MM.1S (cell line): ENCODE data around the gene SRP9.
"Not testable (repeated sequence)": the region's sequence is repeated elsewhere in the genome, so short reads cannot be mapped to it uniquely, and the experiment has no call there.

Source experiments
- DNase-seq: peaks from one replicate; pipeline ENCODE4 v3.0.0-alpha.2; 2015
- H2AFZ ChIP-seq: fragments of 300-600 bp; sonication (generic); 2 replicates; pipeline ENCODE4 v1.6.0; 2016; ENCODE audit warnings: antibody characterized with exemption, low read length
- H3F3A ChIP-seq: fragments of 300-600 bp; sonication (generic); 2 replicates; pipeline ENCODE4 v1.6.1; 2016; ENCODE audit warnings: mild to moderate bottlenecking, antibody characterized with exemption, low read length, moderate library complexity, mixed read lengths; ENCODE audit not compliant: insufficient read depth
- H3K27ac ChIP-seq: fragments of 300-600 bp; sonication (generic); 2 replicates; pipeline ENCODE4 v1.5.1; 2016; ENCODE audit warnings: mild to moderate bottlenecking, low read length
- H3K27me3 ChIP-seq: fragments of 300-600 bp; sonication (generic); replicated peaks from 2 replicates; pipeline ENCODE4 v1.6.0; 2016; ENCODE audit warnings: low read length; ENCODE audit not compliant: insufficient read depth
- H3K36me3 ChIP-seq: fragments of 300-600 bp; sonication (generic); replicated peaks from 2 replicates; pipeline ENCODE4 v1.6.1; 2016; ENCODE audit warnings: mild to moderate bottlenecking, low read length, mixed read lengths; ENCODE audit not compliant: insufficient read depth
- H3K4me1 ChIP-seq: fragments of 300-600 bp; sonication (generic); 2 replicates; pipeline ENCODE4 v1.6.1; 2016; ENCODE audit warnings: low read length, mixed read lengths
- H3K4me2 ChIP-seq: fragments of 300-600 bp; sonication (generic); 2 replicates; pipeline ENCODE4 v1.6.0; 2016; ENCODE audit warnings: low read depth, low read length
- H3K4me3 ChIP-seq: fragments of 300-600 bp; sonication (generic); 2 replicates; pipeline ENCODE4 v1.5.1; 2016; ENCODE audit warnings: low read length, mixed read lengths
- H3K79me2 ChIP-seq: fragments of 300-600 bp; sonication (generic); 2 replicates; pipeline ENCODE4 v1.6.1; 2016; ENCODE audit warnings: mixed run types, low read length, mixed read lengths
- H3K9ac ChIP-seq: fragments of 300-600 bp; sonication (generic); 2 replicates; pipeline ENCODE4 v1.6.1; 2016; ENCODE audit warnings: low read length, mixed read lengths
- H3K9me2 ChIP-seq: fragments of 300-600 bp; sonication (generic); replicated peaks from 2 replicates; pipeline ENCODE4 v1.6.1; 2016; ENCODE audit warnings: mild to moderate bottlenecking, low read length, mixed read lengths; ENCODE audit not compliant: insufficient read depth
- H3K9me3 ChIP-seq: fragments of 300-600 bp; sonication (generic); replicated peaks from 2 replicates; pipeline ENCODE4 v1.6.1; 2016; ENCODE audit warnings: mild to moderate bottlenecking, low read length, mixed read lengths; ENCODE audit not compliant: insufficient read depth
- H4K20me1 ChIP-seq: fragments of 300-600 bp; sonication (generic); 2 replicates; pipeline ENCODE4 v1.6.1; 2016; ENCODE audit warnings: mild to moderate bottlenecking, low read length, moderate library complexity, mixed read lengths; ENCODE audit not compliant: insufficient read depth
- CTCF ChIP-seq: fragments of 300-600 bp; sonication (generic); IDR thresholded peaks from 2 replicates; pipeline ENCODE4 v1.5.1; 2016; ENCODE audit warnings: antibody characterized with exemption, low read length, mixed read lengths
- EZH2 ChIP-seq: fragments of 300-600 bp; sonication (generic); optimal IDR thresholded peaks from 2 replicates; pipeline ENCODE3; 2017; ENCODE audit warnings: low read depth, mild to moderate bottlenecking, antibody characterized with exemption, low read length, mixed read lengths
- EZH2phosphoT487 ChIP-seq: fragments of 300-600 bp; sonication (generic); IDR thresholded peaks from 2 replicates; pipeline ENCODE4 v1.6.1; 2018; ENCODE audit warnings: antibody characterized with exemption, low read length

The SRP9 gene

GRCh38 chr1:225814381-225814780, 36.8 kb downstream of the SRP9 start:
- no peaks in the 10 kb centered on the region for H3K27me3 ChIP-seq
- H3K4me1 ChIP-seq: no peaks in the 10 kb centered on the region
- no peaks in the 10 kb centered on the region for H4K20me1 ChIP-seq
- no peak for DNase-seq
- no peak overlapping the region for H3K9ac ChIP-seq
- H3K36me3 ChIP-seq: no peaks in the 10 kb centered on the region
- peaks cover 5% of the 10 kb centered on the region; the same call in 1 of the 2 replicates for H3K79me2 ChIP-seq
- no peak overlapping the region for H3K4me2 ChIP-seq
- H3F3A ChIP-seq: peaks cover 5% of the 10 kb centered on the region; the same call in 1 of the 2 replicates
- H3K9me3 ChIP-seq: no peaks in the 10 kb centered on the region
- H3K27ac ChIP-seq: no peak overlapping the region
- no peak overlapping the region for H2AFZ ChIP-seq
- no peaks in the 10 kb centered on the region for H3K9me2 ChIP-seq
- no peak for TF ChIP-seq CTCF
- TF ChIP-seq EZH2: no peak
- TF ChIP-seq EZH2phosphoT487: no peak
- no peak overlapping the region for H3K4me3 ChIP-seq

- H3K36me3 ChIP-seq, H4K20me1 ChIP-seq, H3K9me3 ChIP-seq, H2AFZ ChIP-seq, H3K9me2 ChIP-seq, DNase-seq, H3K9ac ChIP-seq, H3K27me3 ChIP-seq, H3F3A ChIP-seq, H3K4me1 ChIP-seq, H3K27ac ChIP-seq, H3K4me3 ChIP-seq, H3K4me2 ChIP-seq, H3K79me2 ChIP-seq: not testable (repeated sequence)
These were observed 37.5 kb downstream of the SRP9 start for GRCh38 chr1:225815090-225815489.

- H3K4me2 ChIP-seq: no peak overlapping the region
- H3K79me2 ChIP-seq: peaks cover 5% of the 10 kb centered on the region; the same call in 1 of the 2 replicates
These were observed 38.0 kb downstream of the SRP9 start for GRCh38 chr1:225815526-225816178.

GRCh38 chr1:225816643-225817538, 39.3 kb downstream of the SRP9 start:
- no peak overlapping the region for H3K27ac ChIP-seq

More at GRCh38 chr1:225815526-225816178, 38.0 kb downstream of the SRP9 start:
- Histone ChIP-seq H3K27me3 (no peaks in the 10 kb centered on the region), H3K4me3 (no peak overlapping the region), H3K9me3 (no peaks in the 10 kb centered on the region), H4K20me1 (no peaks in the 10 kb centered on the region), H3K9me2 (no peaks in the 10 kb centered on the region), H3K36me3 (no peaks in the 10 kb centered on the region), H3K4me1 (no peaks in the 10 kb centered on the region), H2AFZ (no peak overlapping the region), H3F3A (0 out of 2 replicates have a peak, but pooled peaks cover 5% of the 10 kb centered on the region), H3K9ac (no peak overlapping the region), H3K27ac (no peak overlapping the region)
- TF ChIP-seq EZH2: no peak
- no peak for DNase-seq

More at GRCh38 chr1:225816643-225817538, 39.3 kb downstream of the SRP9 start:
- Histone ChIP-seq H3K79me2 (no peaks in the 10 kb centered on the region), H4K20me1 (no peaks in the 10 kb centered on the region), H2AFZ (no peak overlapping the region), H3K27me3 (no peaks in the 10 kb centered on the region), H3F3A (0 out of 2 replicates have a peak, but pooled peaks cover under 1% of the 10 kb centered on the region), H3K36me3 (no peaks in the 10 kb centered on the region), H3K9me2 (no peaks in the 10 kb centered on the region), H3K4me1 (no peaks in the 10 kb centered on the region), H3K9me3 (no peaks in the 10 kb centered on the region), H3K9ac (no peak overlapping the region), H3K4me2 (no peak overlapping the region), H3K4me3 (no peak overlapping the region)
- DNase-seq: no peak
- TF ChIP-seq EZH2 (no peak), CTCF (no peak), EZH2phosphoT487 (no peak)
